Stimulated activated naive B cell treated with anti-CD40 and anti-IgM and Interleukin-4, amounts not matched to agents 10 μg/mL and 1 μg/mL and 100 μg/mL, for 72 hours (primary cell): ENCODE measurements around the gene CABP7.

Experiments
- ATAC-seq, 2 donors: fragments of 150-1000 bp; cut with Tn5 transposase; replicated peaks; 2 replicates each; pipeline ENCODE4 v1.10.0; 2021; ENCODE audit warnings: moderate library complexity in 1 of 2
- DNase-seq: peaks from one replicate; pipeline ENCODE4 v3.0.0; 2021
- H3K27ac Mint-ChIP-seq: one replicate; pipeline ENCODE4 v1.8.0; 2022; ENCODE audit warnings: mild to moderate bottlenecking, mixed read lengths
- H3K27me3 Mint-ChIP-seq, 2 donors: one replicate each; pipeline ENCODE4 v1.8.0; 2022; ENCODE audit warnings: mixed read lengths in 2 of 2
- H3K36me3 Mint-ChIP-seq, 2 donors: one replicate each; pipeline ENCODE4 v1.8.0; 2022; ENCODE audit warnings: mixed read lengths in 2 of 2, mild to moderate bottlenecking in 1 of 2
- H3K4me1 Mint-ChIP-seq, 2 donors: one replicate each; pipeline ENCODE4 v1.8.0; 2022; ENCODE audit warnings: mixed read lengths in 2 of 2, mild to moderate bottlenecking in 1 of 2
- H3K4me3 Mint-ChIP-seq, 2 donors: one replicate each; pipeline ENCODE4 v1.8.0; 2022; ENCODE audit warnings: mild to moderate bottlenecking in 2 of 2, mixed read lengths in 2 of 2, moderate library complexity in 1 of 2
- H3K9me3 Mint-ChIP-seq, 2 donors: one replicate each; pipeline ENCODE4 v1.8.0; 2022; ENCODE audit warnings: mixed read lengths in 2 of 2, mild to moderate bottlenecking in 1 of 2

Gene CABP7

DNA sequence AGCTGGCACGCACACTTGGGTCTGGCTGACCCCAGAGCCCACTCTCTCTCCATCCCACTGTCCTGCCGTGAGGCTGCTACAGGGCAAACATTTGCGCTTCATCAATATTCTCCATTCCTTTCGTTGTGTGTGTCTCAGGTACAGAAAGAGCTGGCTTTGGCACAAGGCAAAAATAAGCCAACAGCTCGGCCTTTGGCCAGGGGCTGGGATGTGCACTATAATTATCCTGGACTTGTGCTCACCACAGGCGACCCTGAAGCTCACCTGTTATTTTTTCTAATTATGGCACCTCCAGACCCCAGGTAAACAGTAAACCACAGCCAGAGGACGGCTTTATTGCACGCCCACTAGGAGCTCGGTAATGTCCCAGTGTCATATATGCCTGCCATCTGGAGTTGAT is 36.1 kb downstream of the CABP7 start:
- Mint-ChIP-seq H3K27me3 (no peaks in the 10 kb centered on the region), H3K4me1 (peaks cover 13 to 24% of the 10 kb centered on the region in 2 donors), H3K27ac (no peak overlapping the region), H3K9me3 (no peaks in the 10 kb centered on the region), H3K36me3 (peaks cover 2 to 3% of the 10 kb centered on the region in 2 donors), H3K4me3 (no peak overlapping the region)
- ATAC-seq, result no peak
- no peak for DNase-seq

DNA sequence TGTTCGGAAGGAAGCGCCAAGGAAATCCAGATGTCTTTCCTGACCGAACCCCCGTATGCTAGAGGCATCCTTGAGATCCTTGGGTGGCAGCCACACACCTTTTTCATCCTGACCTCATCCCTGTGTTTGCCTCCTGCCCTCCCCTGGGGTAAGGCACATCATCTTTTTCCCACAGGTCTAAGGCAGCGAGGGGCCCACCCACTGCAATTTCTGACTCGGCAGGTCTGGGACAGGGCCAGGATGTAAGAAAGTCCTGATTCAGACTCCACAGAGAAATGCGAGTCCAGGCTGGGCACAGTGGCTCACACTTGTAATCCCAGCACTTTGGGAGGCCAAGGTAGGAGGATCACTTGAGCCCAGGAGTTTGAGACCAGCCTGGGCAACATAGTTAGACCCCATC is 36.5 kb downstream of the CABP7 start:
- Mint-ChIP-seq H3K4me3 (no peak overlapping the region), H3K36me3 (peaks cover 2 to 3% of the 10 kb centered on the region in 2 donors), H3K27ac (no peak overlapping the region), H3K9me3 (no peaks in the 10 kb centered on the region), H3K4me1 (peaks cover 13 to 24% of the 10 kb centered on the region in 2 donors), H3K27me3 (no peaks in the 10 kb centered on the region)
- DNase-seq, result no peak
- ATAC-seq, result no peak

GRCh38 chr22:29757096-29757495 is 37.3 kb downstream of the CABP7 start:
- no peaks in the 10 kb centered on the region for H3K27me3 Mint-ChIP-seq
- peaks cover 13 to 22% of the 10 kb centered on the region in 2 donors for H3K4me1 Mint-ChIP-seq
- H3K36me3 Mint-ChIP-seq, result peaks cover 2 to 3% of the 10 kb centered on the region in 2 donors
- H3K4me3 Mint-ChIP-seq, result no peak overlapping the region
- no peak overlapping the region for H3K27ac Mint-ChIP-seq
- H3K9me3 Mint-ChIP-seq, result no peaks in the 10 kb centered on the region
- ATAC-seq, result no peak
- DNase-seq, result no peak

GRCh38 chr22:29758068-29758622 is 38.3 kb downstream of the CABP7 start:
- H3K27ac Mint-ChIP-seq, result no peak overlapping the region
- H3K9me3 Mint-ChIP-seq, result no peaks in the 10 kb centered on the region

DNA sequence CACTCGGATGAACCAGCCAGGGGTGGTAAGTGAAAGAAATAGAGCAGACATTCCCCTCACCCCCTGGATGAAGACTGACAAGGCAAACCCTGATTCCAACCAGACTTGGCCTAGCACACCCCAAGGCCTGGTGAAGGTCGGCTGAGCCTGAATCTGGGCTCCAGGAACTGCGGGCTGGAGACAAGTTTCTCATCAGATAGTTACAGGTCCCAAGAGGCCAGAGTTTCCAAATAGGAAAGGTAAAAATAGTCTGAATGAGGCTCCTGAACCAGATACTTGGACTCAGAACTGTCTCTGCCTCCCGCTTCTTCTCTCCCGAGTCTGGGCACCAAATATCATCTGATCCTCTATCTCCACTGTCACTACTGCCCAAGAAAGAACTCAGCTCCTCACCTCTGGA is 39.2 kb downstream of the CABP7 start:
- Mint-ChIP-seq H3K4me1 (peaks cover 13 to 19% of the 10 kb centered on the region in 2 donors), H3K27ac (no peak overlapping the region), H3K27me3 (no peaks in the 10 kb centered on the region), H3K36me3 (peaks cover 2 to 3% of the 10 kb centered on the region in 2 donors), H3K9me3 (no peaks in the 10 kb centered on the region), H3K4me3 (no peak overlapping the region)
- ATAC-seq, result no peak
- DNase-seq, result no peak

More at GRCh38 chr22:29758068-29758622, 38.3 kb downstream of the CABP7 start:
- Mint-ChIP-seq H3K36me3 (peaks cover 2 to 3% of the 10 kb centered on the region in 2 donors), H3K4me3 (no peak overlapping the region), H3K27me3 (no peaks in the 10 kb centered on the region), H3K4me1 (peaks cover 13 to 19% of the 10 kb centered on the region in 2 donors)
- DNase-seq, result no peak
- ATAC-seq, result no peak

- ATAC-seq, result no peak
- Mint-ChIP-seq H3K4me1 (peaks cover 11 to 34% of the 10 kb centered on the region in 2 donors), H3K27ac (no peak overlapping the region), H3K36me3 (peaks cover under 1 to 7% of the 10 kb centered on the region in 2 donors), H3K27me3 (no peaks in the 10 kb centered on the region), H3K4me3 (no peak overlapping the region), H3K9me3 (no peaks in the 10 kb centered on the region)
- no peak for DNase-seq
Observed at GRCh38 chr22:29762263-29762662, 42.5 kb downstream of the CABP7 start.

DNA sequence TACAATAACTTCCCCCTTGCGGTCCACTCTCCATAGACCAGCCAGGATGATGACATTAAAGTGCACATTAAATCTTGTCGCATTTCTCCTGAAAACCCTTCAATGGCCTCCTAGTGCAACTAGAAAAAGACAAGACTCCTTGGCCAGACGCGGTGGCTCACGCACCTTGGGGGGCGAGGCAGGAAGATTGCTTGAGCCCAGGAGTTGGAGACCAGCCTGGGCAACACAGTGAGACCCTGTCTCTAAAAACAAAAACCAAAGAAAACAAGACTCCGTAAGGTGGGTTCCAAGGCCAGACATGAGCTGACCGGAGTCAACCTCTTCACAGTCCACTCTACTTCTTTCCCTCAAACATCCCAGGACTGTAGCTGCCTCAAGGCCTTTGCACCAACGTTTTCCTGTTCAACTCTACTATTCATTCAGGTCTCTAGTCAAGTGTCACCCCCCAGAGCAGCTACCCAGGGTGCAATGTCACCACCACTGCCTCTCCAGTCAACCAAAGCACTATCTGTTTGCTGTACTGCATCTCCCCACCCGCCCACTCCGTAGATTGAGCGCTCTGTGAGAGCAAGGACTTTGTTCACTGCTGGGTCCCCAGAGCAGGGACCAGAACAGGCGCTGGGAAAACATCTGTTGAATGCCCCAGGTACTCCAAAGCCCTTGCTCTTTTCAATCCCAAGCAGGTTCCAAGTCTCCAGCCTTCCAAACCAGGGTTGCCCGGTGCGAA is 46.3 kb downstream of the CABP7 start:
- H3K36me3 Mint-ChIP-seq, result peaks cover 16 to 30% of the 10 kb centered on the region in 2 donors
- H3K4me3 Mint-ChIP-seq, result peak overlapping the region; percentile 100
- peaks cover 16 to 44% of the 10 kb centered on the region in 2 donors for H3K4me1 Mint-ChIP-seq
- H3K27ac Mint-ChIP-seq, result peak overlapping the region; percentile 100
- H3K9me3 Mint-ChIP-seq, result no peaks in the 10 kb centered on the region
- ATAC-seq (peak; percentile 48 to 55), DNase-seq (peak; percentile 25)
- no peaks in the 10 kb centered on the region for H3K27me3 Mint-ChIP-seq

GRCh38 chr22:29766632-29767170 is 46.9 kb downstream of the CABP7 start, which contains the start of gene ZMAT5:
ZMAT5 (minus strand) TSS chr22:29767007; CDS start chr22:29748544, 18,463 bp downstream.
- Mint-ChIP-seq H3K4me3 (peak within 1 kb of the TSS; percentile 100), H3K27ac (peak within 1 kb of the TSS; percentile 100), H3K4me1 (peaks cover 16 to 44% of the 10 kb centered on the region in 2 donors), H3K36me3 (peaks cover 16 to 30% of the 10 kb centered on the region in 2 donors), H3K9me3 (no peaks in the 10 kb centered on the region), H3K27me3 (no peaks in the 10 kb centered on the region)
- ATAC-seq (peak; percentile 95 to 97), DNase-seq (peak; percentile 91)

DNA sequence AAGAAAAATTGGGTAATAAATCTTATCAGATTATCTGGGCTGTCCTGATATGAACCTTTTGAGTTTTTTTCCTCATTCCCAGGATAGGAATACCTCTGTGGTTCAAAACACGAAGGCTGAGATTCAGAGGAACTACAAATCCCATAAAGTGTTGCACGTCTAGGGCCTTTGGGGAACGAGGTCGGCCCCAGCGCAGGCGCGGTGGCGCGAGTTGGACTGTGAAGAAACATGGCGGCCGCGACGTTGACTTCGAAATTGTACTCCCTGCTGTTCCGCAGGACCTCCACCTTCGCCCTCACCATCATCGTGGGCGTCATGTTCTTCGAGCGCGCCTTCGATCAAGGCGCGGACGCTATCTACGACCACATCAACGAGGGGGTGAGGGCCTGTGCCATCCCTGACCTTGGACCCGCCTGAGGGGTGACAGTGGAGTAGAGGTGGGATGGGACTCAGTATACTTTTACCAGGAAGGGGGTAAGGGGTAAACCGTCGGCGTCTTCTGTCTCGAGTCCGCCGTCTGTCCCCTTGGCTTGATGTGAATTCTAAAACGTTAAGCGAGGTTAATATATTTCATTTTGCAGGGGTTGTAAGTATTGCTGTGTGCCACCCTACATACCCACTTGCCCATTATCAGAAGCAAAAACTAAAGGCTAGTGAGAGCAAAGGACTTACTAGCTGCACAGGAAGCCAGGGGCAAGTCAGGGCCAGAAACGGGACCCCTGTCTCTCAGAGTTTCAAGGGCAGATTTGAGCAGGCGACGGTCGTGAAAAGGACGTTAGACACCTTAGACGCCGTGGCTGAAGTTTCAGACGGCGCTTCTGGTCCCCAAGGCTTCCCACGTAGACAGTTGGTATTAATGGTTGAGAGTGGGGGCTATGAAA is 47.6 kb downstream of the CABP7 start, which contains the start of gene UQCR10:
UQCR10 (plus strand) TSS at position 199 of the 881 bp plus-strand sequence; CDS start at position 229, 30 bp downstream.
- Mint-ChIP-seq H3K9me3 (no peaks in the 10 kb centered on the region), H3K36me3 (peaks cover 20 to 33% of the 10 kb centered on the region in 2 donors), H3K27me3 (no peaks in the 10 kb centered on the region), H3K27ac (peak within 1 kb of the TSS; percentile 100), H3K4me3 (peak within 1 kb of the TSS; percentile 100), H3K4me1 (peaks cover 16 to 44% of the 10 kb centered on the region in 2 donors)
- ATAC-seq (peak; percentile 81 to 86), DNase-seq (peak; percentile 88)

DNA sequence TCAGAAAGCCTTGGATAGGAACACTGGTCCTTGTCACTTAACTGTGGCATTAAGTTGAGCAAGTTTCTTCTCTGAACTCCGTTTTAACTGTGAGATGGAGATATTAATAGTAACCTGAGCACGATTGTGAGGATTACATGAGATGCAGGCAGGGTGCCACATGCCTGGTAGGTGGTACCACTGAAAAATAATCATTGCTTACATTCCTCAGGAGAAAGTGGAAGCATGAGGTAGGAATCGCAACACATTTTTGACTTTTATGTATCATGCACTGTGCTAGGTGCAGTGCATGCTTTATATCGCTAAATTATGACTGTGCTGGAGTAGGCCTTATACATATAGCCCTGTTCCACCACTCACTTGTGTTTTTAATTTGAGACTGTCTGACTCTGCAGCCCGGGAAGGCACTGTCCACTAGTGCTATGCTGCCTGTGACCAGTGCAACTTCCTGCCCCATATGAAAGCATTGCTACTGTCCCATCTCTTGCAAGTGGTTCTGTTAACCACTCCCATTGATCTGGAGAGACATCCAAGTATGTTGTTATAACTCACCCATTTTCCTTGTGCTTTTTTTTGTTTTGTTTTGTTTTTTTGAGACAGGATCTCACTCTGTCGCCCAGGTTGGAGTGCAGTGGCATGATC is 48.4 kb downstream of the CABP7 start:
- no peaks in the 10 kb centered on the region for H3K27me3 Mint-ChIP-seq
- DNase-seq (no peak), ATAC-seq (no peak)
- peaks cover 20 to 35% of the 10 kb centered on the region in 2 donors for H3K36me3 Mint-ChIP-seq
- H3K9me3 Mint-ChIP-seq, result no peaks in the 10 kb centered on the region
- H3K27ac Mint-ChIP-seq, result peak overlapping the region; percentile 100
- H3K4me3 Mint-ChIP-seq, result peak overlapping the region; percentile 100
- H3K4me1 Mint-ChIP-seq, result peaks cover 16 to 44% of the 10 kb centered on the region in 2 donors

DNA sequence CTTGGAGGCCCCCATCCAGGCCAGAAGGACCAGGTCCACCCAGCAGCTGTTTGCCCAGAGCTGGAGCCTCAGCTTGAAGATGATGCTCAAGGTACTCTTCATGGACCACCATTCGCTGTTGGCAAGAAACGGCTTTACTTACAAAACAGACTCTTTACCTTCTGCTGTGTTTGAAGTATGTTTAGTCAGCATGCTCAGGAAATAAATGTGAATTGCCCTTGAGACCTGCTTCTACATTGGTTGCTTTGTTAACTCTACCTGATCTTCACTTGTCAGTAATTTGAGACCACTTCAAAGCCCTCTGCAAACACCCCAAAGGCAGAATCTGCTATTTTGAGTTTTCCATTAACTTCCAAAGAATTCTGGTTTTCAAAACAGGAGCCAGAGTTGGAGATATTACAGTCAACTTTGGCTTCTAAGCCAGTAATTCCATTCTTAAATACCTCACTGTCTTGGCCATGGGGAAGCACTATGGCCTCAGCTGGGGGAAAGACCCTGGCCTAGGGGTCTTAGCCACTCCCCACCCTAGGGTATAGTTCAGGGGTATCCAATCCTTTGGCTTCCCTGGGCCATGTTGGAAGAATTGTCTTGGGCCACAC is 50.0 kb downstream of the CABP7 start:
- Mint-ChIP-seq H3K36me3 (peaks cover 20 to 35% of the 10 kb centered on the region in 2 donors), H3K9me3 (no peaks in the 10 kb centered on the region), H3K27me3 (no peaks in the 10 kb centered on the region), H3K4me1 (peaks cover 16 to 38% of the 10 kb centered on the region in 2 donors), H3K27ac (no peak overlapping the region), H3K4me3 (no peak overlapping the region)
- DNase-seq, result no peak
- no peak for ATAC-seq

DNA sequence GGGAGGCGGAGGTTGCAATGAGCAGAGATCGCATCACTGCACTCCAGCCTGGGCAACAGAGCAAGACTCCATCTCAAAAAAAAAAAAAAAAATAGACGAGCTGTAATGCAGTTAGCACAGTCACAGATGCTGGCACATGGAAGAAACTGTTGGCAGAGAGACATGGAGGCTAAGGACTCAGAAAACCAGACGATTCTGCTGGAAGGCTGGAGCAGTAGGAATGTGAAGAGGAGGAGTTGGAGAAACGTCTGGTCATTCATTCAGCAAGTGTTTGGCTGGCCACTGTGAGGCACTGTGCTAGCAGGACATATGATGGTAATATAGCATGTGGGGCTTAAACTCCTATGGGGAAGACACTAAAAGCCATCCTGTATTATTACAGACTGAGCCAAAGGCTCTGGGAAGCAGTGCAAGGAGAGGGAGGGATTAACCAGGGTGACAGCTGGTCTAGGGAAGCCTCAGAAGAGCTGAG is 52.4 kb downstream of the CABP7 start:
- no peak for ATAC-seq
- Mint-ChIP-seq H3K36me3 (peaks cover 20 to 31% of the 10 kb centered on the region in 2 donors), H3K27me3 (no peaks in the 10 kb centered on the region), H3K4me3 (no peak overlapping the region), H3K9me3 (no peaks in the 10 kb centered on the region), H3K4me1 (peaks cover 9 to 16% of the 10 kb centered on the region in 2 donors), H3K27ac (no peak overlapping the region)
- DNase-seq, result no peak

DNA sequence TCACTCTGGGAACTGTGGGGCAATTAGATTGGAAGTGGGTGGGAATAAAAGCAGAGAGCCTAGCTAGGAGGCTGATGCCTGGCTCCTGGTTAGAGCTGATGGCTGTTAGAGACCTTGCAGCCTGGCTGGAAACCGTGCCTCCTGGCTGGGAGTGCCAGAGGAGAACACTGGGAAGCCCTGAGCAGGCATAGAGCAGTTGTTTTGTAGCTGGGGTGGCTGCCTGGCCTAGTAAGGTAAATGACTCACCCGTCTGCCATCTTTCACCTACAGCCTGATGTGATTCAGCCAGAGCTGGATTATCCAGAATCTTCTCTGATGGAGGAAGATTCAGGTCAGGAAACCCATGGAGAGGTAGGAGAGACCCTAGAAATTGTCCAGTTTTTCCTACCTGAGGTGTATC is 53.4 kb downstream of the CABP7 start:
- no peaks in the 10 kb centered on the region for H3K27me3 Mint-ChIP-seq
- H3K4me1 Mint-ChIP-seq, result peaks cover 4 to 8% of the 10 kb centered on the region in 2 donors
- no peak for ATAC-seq
- no peaks in the 10 kb centered on the region for H3K9me3 Mint-ChIP-seq
- H3K27ac Mint-ChIP-seq, result no peak overlapping the region
- H3K36me3 Mint-ChIP-seq, result peaks cover 18 to 24% of the 10 kb centered on the region in 2 donors
- DNase-seq, result no peak
- H3K4me3 Mint-ChIP-seq, result no peak overlapping the region
